ENCODE results near the gene GABRP.
"Not testable (repeated sequence)": the region's sequence is repeated elsewhere in the genome, so short reads cannot be mapped to it uniquely, and the experiment has no call there.

Gene GABRP

DNA sequence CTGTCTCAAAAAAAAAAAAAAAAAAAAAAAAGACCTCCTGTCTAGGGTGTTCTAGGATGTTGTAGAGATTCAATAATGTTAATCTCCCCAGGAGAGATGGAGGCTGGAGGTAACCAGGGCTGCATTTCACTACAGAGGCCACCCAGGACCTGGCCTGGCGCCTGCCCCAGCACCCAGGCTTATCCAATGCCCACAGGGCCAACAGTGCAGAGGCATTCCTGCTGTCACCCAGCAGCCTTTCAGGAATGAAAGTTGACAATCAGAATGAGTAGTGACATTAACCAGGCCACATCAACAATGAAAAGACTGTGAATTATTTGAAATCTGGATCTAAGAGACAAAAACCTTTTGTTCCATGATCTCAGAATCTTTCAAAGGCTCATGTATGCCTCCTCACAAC lies 36.2 kb upstream of the GABRP start:
- Histone ChIP-seq H3K9me3 (ENCODE audit: control insufficient read depth, low read length) (no peaks in the 10 kb centered on the region), H3K27me3 (replicated peaks; ENCODE audit: control insufficient read depth, insufficient read depth, low read length) (peaks cover 53% of the 10 kb centered on the region), H3K9ac (ENCODE audit: low read length) (no peak overlapping the region), H3K36me3 (ENCODE audit: control insufficient read depth, insufficient read depth, low read length, severe bottlenecking) (no peaks in the 10 kb centered on the region), H3K4me1 (ENCODE audit: control insufficient read depth, insufficient read depth, low read length) (peaks cover 5% of the 10 kb centered on the region), H3K4me3 (ENCODE audit: low read length) (no peak overlapping the region)
- no peak for DNase-seq (ENCODE audit: low read depth)

DNA sequence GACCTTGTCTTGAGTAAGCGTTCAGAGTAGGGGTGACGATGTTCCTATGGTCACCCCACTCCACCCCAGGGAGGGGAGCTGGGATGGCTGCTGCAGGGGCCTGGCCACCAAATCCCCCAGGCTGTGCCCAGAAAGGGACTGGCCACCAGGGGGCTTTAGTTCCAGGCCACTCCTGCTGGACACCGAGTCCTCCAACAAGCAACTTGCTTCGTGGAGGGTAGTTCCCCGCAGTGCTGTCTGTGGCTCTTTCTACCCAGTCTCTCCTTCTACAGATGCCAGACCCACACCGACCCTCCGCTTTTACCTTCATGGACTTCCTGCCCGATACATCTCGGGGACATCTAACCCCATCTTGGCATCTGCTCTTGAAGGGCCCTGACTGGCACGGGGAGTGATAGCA lies 35.7 kb upstream of the GABRP start:
- Histone ChIP-seq H3K9me3 (ENCODE audit: control insufficient read depth, low read length) (no peaks in the 10 kb centered on the region), H3K9ac (ENCODE audit: low read length) (no peak overlapping the region), H3K27me3 (replicated peaks; ENCODE audit: control insufficient read depth, insufficient read depth, low read length) (peaks cover 57% of the 10 kb centered on the region), H3K36me3 (ENCODE audit: control insufficient read depth, insufficient read depth, low read length, severe bottlenecking) (no peaks in the 10 kb centered on the region), H3K4me1 (ENCODE audit: control insufficient read depth, insufficient read depth, low read length) (peaks cover 5% of the 10 kb centered on the region), H3K4me3 (ENCODE audit: low read length) (no peak overlapping the region)
- peak; percentile 10 for DNase-seq (ENCODE audit: low read depth)

GRCh38 chr5:170748951-170749471 lies 34.5 kb upstream of the GABRP start:
- Histone ChIP-seq H3K9ac (ENCODE audit: low read length) (no peak overlapping the region), H3K27me3 (replicated peaks; ENCODE audit: control insufficient read depth, insufficient read depth, low read length) (peaks cover 60% of the 10 kb centered on the region), H3K4me1 (ENCODE audit: control insufficient read depth, insufficient read depth, low read length) (peaks cover 5% of the 10 kb centered on the region), H3K4me3 (ENCODE audit: low read length) (no peak overlapping the region), H3K36me3 (ENCODE audit: control insufficient read depth, insufficient read depth, low read length, severe bottlenecking) (no peaks in the 10 kb centered on the region), H3K9me3 (ENCODE audit: control insufficient read depth, low read length) (no peaks in the 10 kb centered on the region)
- no peak for DNase-seq (ENCODE audit: low read depth)

GRCh38 chr5:170749911-170750431 lies 33.6 kb upstream of the GABRP start:
- Histone ChIP-seq H3K9ac (ENCODE audit: low read length) (no peak overlapping the region), H3K4me3 (ENCODE audit: low read length) (no peak overlapping the region), H3K4me1 (ENCODE audit: control insufficient read depth, insufficient read depth, low read length) (peaks cover under 1% of the 10 kb centered on the region), H3K9me3 (ENCODE audit: control insufficient read depth, low read length) (no peaks in the 10 kb centered on the region), H3K36me3 (ENCODE audit: control insufficient read depth, insufficient read depth, low read length, severe bottlenecking) (no peaks in the 10 kb centered on the region), H3K27me3 (replicated peaks; ENCODE audit: control insufficient read depth, insufficient read depth, low read length) (peaks cover 58% of the 10 kb centered on the region)
- DNase-seq (ENCODE audit: low read depth) = no peak

DNA sequence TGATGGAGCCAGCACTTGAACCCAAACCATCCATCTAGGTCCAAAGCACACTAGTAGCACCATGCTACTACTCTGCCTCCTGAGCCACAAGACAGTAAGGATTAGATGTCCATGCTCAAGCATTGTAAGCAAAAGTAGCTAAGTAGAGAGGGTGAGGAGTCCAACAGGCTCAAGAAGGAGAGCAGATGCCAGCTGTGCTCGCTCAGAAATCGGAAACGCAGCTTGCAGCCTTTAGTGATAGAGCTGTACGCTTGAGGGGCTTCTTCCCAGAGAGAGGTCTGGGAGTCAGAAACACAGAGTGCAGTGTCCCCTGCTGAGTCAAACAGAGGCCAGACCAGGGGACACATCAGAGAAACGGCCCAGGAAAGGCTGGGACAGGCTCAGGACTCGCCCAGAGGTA lies 32.7 kb upstream of the GABRP start:
- Histone ChIP-seq H3K9ac (ENCODE audit: low read length) (no peak overlapping the region), H3K4me1 (ENCODE audit: control insufficient read depth, insufficient read depth, low read length) (peaks cover 2% of the 10 kb centered on the region), H3K4me3 (ENCODE audit: low read length) (no peak overlapping the region), H3K27me3 (replicated peaks; ENCODE audit: control insufficient read depth, insufficient read depth, low read length) (peaks cover 58% of the 10 kb centered on the region), H3K36me3 (ENCODE audit: control insufficient read depth, insufficient read depth, low read length, severe bottlenecking) (no peaks in the 10 kb centered on the region), H3K9me3 (ENCODE audit: control insufficient read depth, low read length) (no peaks in the 10 kb centered on the region)
- DNase-seq (ENCODE audit: low read depth) = no peak

DNA sequence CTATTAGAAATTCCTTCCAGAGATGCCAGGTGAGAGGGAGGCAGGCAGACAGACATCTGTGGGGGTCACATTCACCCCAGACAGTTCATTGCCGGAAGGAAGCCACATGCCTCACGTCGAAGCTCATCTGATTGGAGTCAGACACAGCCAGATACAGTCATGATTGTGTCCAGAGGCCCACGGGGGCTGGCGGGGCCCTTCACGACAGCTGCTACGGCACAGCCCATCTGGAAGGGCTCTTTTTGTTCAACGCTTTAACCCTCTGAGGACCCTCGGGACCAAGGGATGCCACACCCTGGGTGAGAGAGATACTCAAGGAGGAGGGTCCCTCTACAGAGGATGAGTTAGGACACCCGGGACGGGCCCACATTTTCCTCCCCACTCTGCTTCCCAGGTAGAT lies 31.9 kb upstream of the GABRP start:
- peaks cover 10% of the 10 kb centered on the region for H3K4me1 ChIP-seq (ENCODE audit: control insufficient read depth, insufficient read depth, low read length)
- no peak overlapping the region for H3K4me3 ChIP-seq (ENCODE audit: low read length)
- no peaks in the 10 kb centered on the region for H3K36me3 ChIP-seq (ENCODE audit: control insufficient read depth, insufficient read depth, low read length, severe bottlenecking)
- no peak for DNase-seq (ENCODE audit: low read depth)
- peaks cover 54% of the 10 kb centered on the region for H3K27me3 ChIP-seq (replicated peaks; ENCODE audit: control insufficient read depth, insufficient read depth, low read length)
- no peaks in the 10 kb centered on the region for H3K9me3 ChIP-seq (ENCODE audit: control insufficient read depth, low read length)
- H3K9ac ChIP-seq (ENCODE audit: low read length) = no peak overlapping the region

GRCh38 chr5:170752257-170753215 lies 31.0 kb upstream of the GABRP start:
- DNase-seq (ENCODE audit: low read depth) = no peak
- Histone ChIP-seq H3K4me1 (ENCODE audit: control insufficient read depth, insufficient read depth, low read length) (peaks cover 18% of the 10 kb centered on the region), H3K27me3 (replicated peaks; ENCODE audit: control insufficient read depth, insufficient read depth, low read length) (peaks cover 50% of the 10 kb centered on the region), H3K9me3 (ENCODE audit: control insufficient read depth, low read length) (no peaks in the 10 kb centered on the region), H3K9ac (ENCODE audit: low read length) (no peak overlapping the region), H3K36me3 (ENCODE audit: control insufficient read depth, insufficient read depth, low read length, severe bottlenecking) (no peaks in the 10 kb centered on the region), H3K4me3 (ENCODE audit: low read length) (no peak overlapping the region)

DNA sequence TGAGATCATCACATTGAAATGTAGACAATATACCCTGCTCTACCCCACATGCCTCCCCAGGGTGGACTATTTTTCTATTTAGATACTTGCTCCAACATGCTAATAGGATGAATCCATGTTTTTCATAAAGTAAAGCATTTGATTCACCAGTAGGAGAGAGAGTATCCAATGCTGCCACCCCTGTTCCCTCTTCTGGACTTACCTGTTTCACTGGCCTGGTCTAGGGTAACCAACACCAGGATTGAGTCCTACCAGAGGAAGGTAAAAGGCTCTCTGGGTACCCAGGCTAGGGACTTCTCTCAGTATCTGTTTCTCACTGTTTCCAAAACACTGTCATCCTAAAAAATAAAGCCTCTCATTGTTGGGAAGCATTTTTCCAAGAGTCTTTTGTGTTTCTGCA lies 30.2 kb upstream of the GABRP start:
- Histone ChIP-seq H3K27me3 (replicated peaks; ENCODE audit: control insufficient read depth, insufficient read depth, low read length) (peaks cover 50% of the 10 kb centered on the region), H3K4me3 (ENCODE audit: low read length) (no peak overlapping the region), H3K36me3 (ENCODE audit: control insufficient read depth, insufficient read depth, low read length, severe bottlenecking) (no peaks in the 10 kb centered on the region), H3K9me3 (ENCODE audit: control insufficient read depth, low read length) (no peaks in the 10 kb centered on the region), H3K9ac (ENCODE audit: low read length) (no peak overlapping the region), H3K4me1 (ENCODE audit: control insufficient read depth, insufficient read depth, low read length) (peaks cover 24% of the 10 kb centered on the region)
- no peak for DNase-seq (ENCODE audit: low read depth)

GRCh38 chr5:170754508-170754907 lies 29.0 kb upstream of the GABRP start:
- peaks cover 42% of the 10 kb centered on the region for H3K27me3 ChIP-seq (replicated peaks; ENCODE audit: control insufficient read depth, insufficient read depth, low read length)
- H3K9ac ChIP-seq (ENCODE audit: low read length); H3K4me3 ChIP-seq (ENCODE audit: low read length); DNase-seq (ENCODE audit: low read depth); H3K36me3 ChIP-seq (ENCODE audit: control insufficient read depth, insufficient read depth, low read length, severe bottlenecking); H3K9me3 ChIP-seq (ENCODE audit: control insufficient read depth, low read length): not testable (repeated sequence)
- H3K4me1 ChIP-seq (ENCODE audit: control insufficient read depth, insufficient read depth, low read length) = peaks cover 24% of the 10 kb centered on the region

GRCh38 chr5:170755679-170756456 lies 27.7 kb upstream of the GABRP start:
- Histone ChIP-seq H3K4me3 (ENCODE audit: low read length) (no peak overlapping the region), H3K4me1 (ENCODE audit: control insufficient read depth, insufficient read depth, low read length) (peaks cover 24% of the 10 kb centered on the region), H3K9me3 (ENCODE audit: control insufficient read depth, low read length) (no peaks in the 10 kb centered on the region), H3K36me3 (ENCODE audit: control insufficient read depth, insufficient read depth, low read length, severe bottlenecking) (no peaks in the 10 kb centered on the region), H3K9ac (ENCODE audit: low read length) (peak overlapping the region; percentile 2), H3K27me3 (replicated peaks; ENCODE audit: control insufficient read depth, insufficient read depth, low read length) (peaks cover 40% of the 10 kb centered on the region)
- DNase-seq (ENCODE audit: low read depth) = no peak

GRCh38 chr5:170756691-170757090 lies 26.8 kb upstream of the GABRP start:
- H3K27me3 ChIP-seq (replicated peaks; ENCODE audit: control insufficient read depth, insufficient read depth, low read length) = peaks cover 36% of the 10 kb centered on the region
- H3K9ac ChIP-seq (ENCODE audit: low read length) = no peak overlapping the region
- no peak for DNase-seq (ENCODE audit: low read depth)
- H3K4me1 ChIP-seq (ENCODE audit: control insufficient read depth, insufficient read depth, low read length) = peaks cover 24% of the 10 kb centered on the region
- H3K9me3 ChIP-seq (ENCODE audit: control insufficient read depth, low read length) = no peaks in the 10 kb centered on the region
- H3K36me3 ChIP-seq (ENCODE audit: control insufficient read depth, insufficient read depth, low read length, severe bottlenecking) = no peaks in the 10 kb centered on the region
- H3K4me3 ChIP-seq (ENCODE audit: low read length) = peak overlapping the region; percentile 44

All from adipocyte (in vitro differentiated cells).